Loucy (cell line): ENCODE results near the gene TUBGCP4.

Experiments used
- H2AFZ ChIP-seq: fragments of 200-600 bp; sonication (generic); 2 replicates; pipeline ENCODE4 v1.6.0; 2016; ENCODE audit warnings: antibody characterized with exemption, mild to moderate bottlenecking, low read length, moderate library complexity
- H3F3A ChIP-seq: fragments of 200-600 bp; 2 replicates; pipeline ENCODE4 v1.6.0; 2016; ENCODE audit warnings: antibody characterized with exemption, low read depth, mild to moderate bottlenecking
- H3K27me3 ChIP-seq: fragments of 200-600 bp; sonication (generic); 2 replicates; pipeline ENCODE4 v1.6.1; 2014; ENCODE audit warnings: low read length, mild to moderate bottlenecking; ENCODE audit not compliant: insufficient read depth, poor library complexity, severe bottlenecking
- H3K36me3 ChIP-seq: fragments of 200-600 bp; sonication (generic); 2 replicates; pipeline ENCODE4 v1.6.1; 2016; ENCODE audit warnings: low read length; ENCODE audit not compliant: insufficient read depth
- H3K4me1 ChIP-seq: fragments of 200-600 bp; sonication (generic); 2 replicates; pipeline ENCODE4 v1.5.1; 2014; ENCODE audit warnings: low read length, mild to moderate bottlenecking; ENCODE audit not compliant: insufficient read depth, poor library complexity, severe bottlenecking
- H3K4me2 ChIP-seq: fragments of 200-600 bp; sonication (generic); 2 replicates; pipeline ENCODE4 v1.6.0; 2014; ENCODE audit warnings: antibody characterized with exemption, low read length, low read depth, mild to moderate bottlenecking; ENCODE audit not compliant: poor library complexity, severe bottlenecking
- H3K4me3 ChIP-seq: fragments of 200-600 bp; sonication (generic); 2 replicates; pipeline ENCODE4 v1.5.1; 2014; ENCODE audit warnings: low read length, mild to moderate bottlenecking, mixed read lengths; ENCODE audit not compliant: poor library complexity, severe bottlenecking
- H3K79me2 ChIP-seq: fragments of 200-600 bp; sonication (generic); 2 replicates; pipeline ENCODE4 v1.6.1; 2014; ENCODE audit warnings: low read length; ENCODE audit not compliant: insufficient read depth
- H3K9ac ChIP-seq: fragments of 200-600 bp; sonication (generic); 2 replicates; pipeline ENCODE4 v1.6.0; 2014; ENCODE audit warnings: mild to moderate bottlenecking, low read depth, low read length, moderate library complexity; ENCODE audit not compliant: poor library complexity, severe bottlenecking
- H3K9me2 ChIP-seq: fragments of 200-600 bp; sonication (generic); replicated peaks from 2 replicates; pipeline ENCODE4 v1.6.1; 2016; ENCODE audit warnings: low read depth, low read length, mixed read lengths
- H3K9me3 ChIP-seq: fragments of 200-600 bp; sonication (generic); 2 replicates; pipeline ENCODE4 v1.6.1; 2014; ENCODE audit warnings: mild to moderate bottlenecking, antibody characterized with exemption, low read length, low read depth; ENCODE audit not compliant: insufficient read depth
- H4K20me1 ChIP-seq: fragments of 200-600 bp; sonication (generic); 2 replicates; pipeline ENCODE4 v1.6.0; 2014; ENCODE audit warnings: antibody characterized with exemption, low read length, mild to moderate bottlenecking; ENCODE audit not compliant: insufficient read depth, poor library complexity, severe bottlenecking
- CTCF ChIP-seq: fragments of 200-600 bp; sonication (generic); conservative IDR thresholded peaks from 2 replicates; pipeline ENCODE4 v1.5.1; 2014; ENCODE audit warnings: mild to moderate bottlenecking, antibody characterized with exemption, low read length
- EZH2phosphoT487 ChIP-seq: fragments of 200-600 bp; IDR thresholded peaks from 2 replicates; pipeline ENCODE4 v1.6.1; 2018; ENCODE audit warnings: antibody characterized with exemption, mild to moderate bottlenecking, moderate library complexity, borderline replicate concordance

TUBGCP4 gene

GRCh38 chr15:43439268-43439667 is 68.4 kb downstream of the TUBGCP4 start:
- H3K4me3 ChIP-seq: no peak overlapping the region
- H3K9me2 ChIP-seq: no peaks in the 10 kb centered on the region
- no peak overlapping the region for H3K4me2 ChIP-seq
- no peaks in the 10 kb centered on the region for H4K20me1 ChIP-seq
- no peaks in the 10 kb centered on the region; the same call in 1 of the 2 replicates for H3F3A ChIP-seq
- H3K27me3 ChIP-seq: no peaks in the 10 kb centered on the region
- peaks cover 36% of the 10 kb centered on the region; the same call in 1 of the 2 replicates for H3K36me3 ChIP-seq
- H3K9me3 ChIP-seq: no peaks in the 10 kb centered on the region
- TF ChIP-seq CTCF (no peak), EZH2phosphoT487 (no peak)
- no peak overlapping the region for H3K9ac ChIP-seq
- peaks cover 13% of the 10 kb centered on the region for H3K4me1 ChIP-seq
- no peak overlapping the region for H2AFZ ChIP-seq
- H3K79me2 ChIP-seq: no peaks in the 10 kb centered on the region

- Histone ChIP-seq H3F3A (no peaks in the 10 kb centered on the region; the same call in 1 of the 2 replicates), H3K4me2 (no peak overlapping the region), H3K27me3 (no peaks in the 10 kb centered on the region), H3K36me3 (peaks cover 52% of the 10 kb centered on the region; the same call in 1 of the 2 replicates), H2AFZ (no peak overlapping the region), H3K79me2 (no peaks in the 10 kb centered on the region), H3K9ac (no peak overlapping the region), H3K4me1 (peaks cover 6% of the 10 kb centered on the region), H4K20me1 (no peaks in the 10 kb centered on the region), H3K4me3 (no peak overlapping the region), H3K9me2 (no peaks in the 10 kb centered on the region), H3K9me3 (no peaks in the 10 kb centered on the region)
- TF ChIP-seq EZH2phosphoT487 (no peak), CTCF (peak; percentile 61)
Observed at GRCh38 chr15:43440721-43441281, 69.9 kb downstream of the TUBGCP4 start.

GRCh38 chr15:43441316-43441715 is 70.4 kb downstream of the TUBGCP4 start:
- H3K9ac ChIP-seq: no peak overlapping the region
- H3K79me2 ChIP-seq: no peaks in the 10 kb centered on the region
- H3K27me3 ChIP-seq: no peaks in the 10 kb centered on the region
- no peak overlapping the region for H2AFZ ChIP-seq
- H3K4me2 ChIP-seq: no peak overlapping the region
- no peaks in the 10 kb centered on the region for H3K9me2 ChIP-seq
- H3K36me3 ChIP-seq: peaks cover 55% of the 10 kb centered on the region; the same call in 1 of the 2 replicates
- H3K4me1 ChIP-seq: peaks cover 6% of the 10 kb centered on the region
- no peaks in the 10 kb centered on the region; the same call in 1 of the 2 replicates for H3F3A ChIP-seq
- no peak overlapping the region for H3K4me3 ChIP-seq
- H3K9me3 ChIP-seq: no peaks in the 10 kb centered on the region
- TF ChIP-seq CTCF (no peak), EZH2phosphoT487 (no peak)
- H4K20me1 ChIP-seq: no peaks in the 10 kb centered on the region
